Stimulated activated memory B cell treated with anti-CD40 and anti-IgM and Interleukin-4, amounts not matched to agents 10 μg/mL and 1 μg/mL and 100 μg/mL, for 72 hours (primary cell): Measurements from ENCODE around the gene SNRPB.

Experiments
- ATAC-seq: fragments of 150-1000 bp; cut with Tn5 transposase; 2 replicates; pipeline ENCODE4 v1.10.0; 2021
- H3K27ac Mint-ChIP-seq: one replicate; pipeline ENCODE4 v1.8.0; 2022; ENCODE audit warnings: mild to moderate bottlenecking, mixed read lengths
- H3K27me3 Mint-ChIP-seq: one replicate; pipeline ENCODE4 v1.8.0; 2022; ENCODE audit warnings: mixed read lengths
- H3K36me3 Mint-ChIP-seq: one replicate; pipeline ENCODE4 v1.8.0; 2022; ENCODE audit warnings: mixed read lengths
- H3K4me1 Mint-ChIP-seq: one replicate; pipeline ENCODE4 v1.8.0; 2022; ENCODE audit warnings: mixed read lengths
- H3K4me3 Mint-ChIP-seq: one replicate; pipeline ENCODE4 v1.8.0; 2022; ENCODE audit warnings: mild to moderate bottlenecking, moderate library complexity, mixed read lengths
- H3K9me3 Mint-ChIP-seq: one replicate; pipeline ENCODE4 v1.8.0; 2022; ENCODE audit warnings: mixed read lengths

The SNRPB gene

GRCh38 chr20:2459981-2460751 is 10.4 kb downstream of the SNRPB start:
- H3K9me3 Mint-ChIP-seq = no peaks in the 10 kb centered on the region
- H3K4me1 Mint-ChIP-seq = peaks cover 9% of the 10 kb centered on the region
- H3K4me3 Mint-ChIP-seq = no peak overlapping the region
- H3K36me3 Mint-ChIP-seq = peaks cover 71% of the 10 kb centered on the region
- ATAC-seq = no peak
- no peaks in the 10 kb centered on the region for H3K27me3 Mint-ChIP-seq
- H3K27ac Mint-ChIP-seq = no peak overlapping the region

- no peak overlapping the region for H3K4me3 Mint-ChIP-seq
- H3K27me3 Mint-ChIP-seq = no peaks in the 10 kb centered on the region
- no peak overlapping the region for H3K27ac Mint-ChIP-seq
- no peaks in the 10 kb centered on the region for H3K9me3 Mint-ChIP-seq
- peaks cover 60% of the 10 kb centered on the region for H3K36me3 Mint-ChIP-seq
- peaks cover 7% of the 10 kb centered on the region for H3K4me1 Mint-ChIP-seq
- no peak for ATAC-seq
Observed at GRCh38 chr20:2458919-2459499, 11.6 kb downstream of the SNRPB start.

GRCh38 chr20:2455771-2456497 is 14.7 kb downstream of the SNRPB start:
- H3K4me3 Mint-ChIP-seq = no peak overlapping the region
- H3K36me3 Mint-ChIP-seq = peaks cover 29% of the 10 kb centered on the region
- ATAC-seq = no peak
- H3K4me1 Mint-ChIP-seq = peaks cover 7% of the 10 kb centered on the region
- H3K9me3 Mint-ChIP-seq = no peaks in the 10 kb centered on the region
- H3K27ac Mint-ChIP-seq = peak overlapping the region; percentile 7
- H3K27me3 Mint-ChIP-seq = no peaks in the 10 kb centered on the region

- Mint-ChIP-seq H3K36me3 (peaks cover 10% of the 10 kb centered on the region), H3K4me3 (no peak overlapping the region), H3K9me3 (no peaks in the 10 kb centered on the region), H3K4me1 (peaks cover 13% of the 10 kb centered on the region), H3K27me3 (no peaks in the 10 kb centered on the region), H3K27ac (no peak overlapping the region)
- ATAC-seq = no peak
Observed at GRCh38 chr20:2453792-2454191, 16.8 kb downstream of the SNRPB start.

- H3K4me1 Mint-ChIP-seq = peaks cover 13% of the 10 kb centered on the region
- no peak overlapping the region for H3K4me3 Mint-ChIP-seq
- H3K9me3 Mint-ChIP-seq = no peaks in the 10 kb centered on the region
- H3K27ac Mint-ChIP-seq = no peak overlapping the region
- no peak for ATAC-seq
- H3K36me3 Mint-ChIP-seq = peaks cover 6% of the 10 kb centered on the region
- no peaks in the 10 kb centered on the region for H3K27me3 Mint-ChIP-seq
Observed at GRCh38 chr20:2451939-2452732, 18.5 kb downstream of the SNRPB start.

- peaks cover 6% of the 10 kb centered on the region for H3K36me3 Mint-ChIP-seq
- no peak overlapping the region for H3K27ac Mint-ChIP-seq
Observed at GRCh38 chr20:2451422-2451821, 19.2 kb downstream of the SNRPB start.

GRCh38 chr20:2449386-2449785 is 21.2 kb downstream of the SNRPB start:
- H3K9me3 Mint-ChIP-seq = peaks cover 6% of the 10 kb centered on the region
- H3K4me3 Mint-ChIP-seq = no peak overlapping the region
- no peak overlapping the region for H3K27ac Mint-ChIP-seq
- peaks cover 6% of the 10 kb centered on the region for H3K4me1 Mint-ChIP-seq
- no peaks in the 10 kb centered on the region for H3K27me3 Mint-ChIP-seq
- ATAC-seq = no peak
- H3K36me3 Mint-ChIP-seq = peaks cover 5% of the 10 kb centered on the region

More at GRCh38 chr20:2451422-2451821, 19.2 kb downstream of the SNRPB start:
- no peak for ATAC-seq
- peaks cover 3% of the 10 kb centered on the region for H3K9me3 Mint-ChIP-seq
- H3K27me3 Mint-ChIP-seq = no peaks in the 10 kb centered on the region
- peaks cover 13% of the 10 kb centered on the region for H3K4me1 Mint-ChIP-seq
- no peak overlapping the region for H3K4me3 Mint-ChIP-seq

GRCh38 chr20:2446845-2447244 is 23.7 kb downstream of the SNRPB start:
- Mint-ChIP-seq H3K36me3 (peaks cover 5% of the 10 kb centered on the region), H3K9me3 (peaks cover 6% of the 10 kb centered on the region), H3K27me3 (no peaks in the 10 kb centered on the region), H3K4me1 (peaks cover 6% of the 10 kb centered on the region), H3K4me3 (no peak overlapping the region), H3K27ac (no peak overlapping the region)
- ATAC-seq = no peak

- Mint-ChIP-seq H3K4me1 (no peaks in the 10 kb centered on the region), H3K36me3 (no peaks in the 10 kb centered on the region), H3K27ac (no peak overlapping the region), H3K9me3 (no peaks in the 10 kb centered on the region), H3K4me3 (no peak overlapping the region), H3K27me3 (peaks cover 57% of the 10 kb centered on the region)
- no peak for ATAC-seq
Observed at GRCh38 chr20:2431185-2431584, 39.4 kb downstream of the SNRPB start.

GRCh38 chr20:2430538-2430937 is 40.1 kb downstream of the SNRPB start:
- no peaks in the 10 kb centered on the region for H3K36me3 Mint-ChIP-seq

GRCh38 chr20:2429051-2429450 is 41.5 kb downstream of the SNRPB start:
- peaks cover 64% of the 10 kb centered on the region for H3K27me3 Mint-ChIP-seq
- no peaks in the 10 kb centered on the region for H3K36me3 Mint-ChIP-seq
- no peak overlapping the region for H3K27ac Mint-ChIP-seq
- peaks cover 3% of the 10 kb centered on the region for H3K9me3 Mint-ChIP-seq
- ATAC-seq = no peak
- no peak overlapping the region for H3K4me3 Mint-ChIP-seq
- H3K4me1 Mint-ChIP-seq = no peaks in the 10 kb centered on the region

More at GRCh38 chr20:2430538-2430937, 40.1 kb downstream of the SNRPB start:
- peaks cover 3% of the 10 kb centered on the region for H3K9me3 Mint-ChIP-seq
- H3K4me3 Mint-ChIP-seq = no peak overlapping the region
- H3K4me1 Mint-ChIP-seq = no peaks in the 10 kb centered on the region
- no peak for ATAC-seq
- H3K27ac Mint-ChIP-seq = no peak overlapping the region
- H3K27me3 Mint-ChIP-seq = peaks cover 63% of the 10 kb centered on the region

GRCh38 chr20:2421247-2421646 is 49.3 kb downstream of the SNRPB start:
- Mint-ChIP-seq H3K36me3 (no peaks in the 10 kb centered on the region), H3K4me3 (no peak overlapping the region), H3K27me3 (peaks cover 8% of the 10 kb centered on the region), H3K9me3 (peaks cover 3% of the 10 kb centered on the region), H3K4me1 (no peaks in the 10 kb centered on the region), H3K27ac (no peak overlapping the region)
- ATAC-seq = no peak

- H3K36me3 Mint-ChIP-seq = no peaks in the 10 kb centered on the region
- H3K27me3 Mint-ChIP-seq = peaks cover 4% of the 10 kb centered on the region
- no peak for ATAC-seq
Observed at GRCh38 chr20:2420510-2420909, 50.1 kb downstream of the SNRPB start.

GRCh38 chr20:2418388-2418787 is 52.2 kb downstream of the SNRPB start:
- H3K27ac Mint-ChIP-seq = no peak overlapping the region
- no peak overlapping the region for H3K4me3 Mint-ChIP-seq
- H3K9me3 Mint-ChIP-seq = no peaks in the 10 kb centered on the region
- H3K4me1 Mint-ChIP-seq = no peaks in the 10 kb centered on the region
- ATAC-seq = no peak
- H3K27me3 Mint-ChIP-seq = peaks cover 13% of the 10 kb centered on the region
- no peaks in the 10 kb centered on the region for H3K36me3 Mint-ChIP-seq

More at GRCh38 chr20:2420510-2420909, 50.1 kb downstream of the SNRPB start:
- H3K9me3 Mint-ChIP-seq = no peaks in the 10 kb centered on the region
- H3K4me1 Mint-ChIP-seq = no peaks in the 10 kb centered on the region
- no peak overlapping the region for H3K4me3 Mint-ChIP-seq
- H3K27ac Mint-ChIP-seq = no peak overlapping the region

GRCh38 chr20:2417213-2417541 is 53.4 kb downstream of the SNRPB start:
- peak; percentile 41 for ATAC-seq
- Mint-ChIP-seq H3K27me3 (peaks cover 21% of the 10 kb centered on the region), H3K27ac (no peak overlapping the region), H3K4me1 (no peaks in the 10 kb centered on the region), H3K36me3 (no peaks in the 10 kb centered on the region), H3K4me3 (no peak overlapping the region), H3K9me3 (no peaks in the 10 kb centered on the region)
